ENCODE results near the gene PALM.
"Not testable (repeated sequence)": the region's sequence is repeated elsewhere in the genome, so short reads cannot be mapped to it uniquely, and the experiment has no call there.

Gene PALM

DNA sequence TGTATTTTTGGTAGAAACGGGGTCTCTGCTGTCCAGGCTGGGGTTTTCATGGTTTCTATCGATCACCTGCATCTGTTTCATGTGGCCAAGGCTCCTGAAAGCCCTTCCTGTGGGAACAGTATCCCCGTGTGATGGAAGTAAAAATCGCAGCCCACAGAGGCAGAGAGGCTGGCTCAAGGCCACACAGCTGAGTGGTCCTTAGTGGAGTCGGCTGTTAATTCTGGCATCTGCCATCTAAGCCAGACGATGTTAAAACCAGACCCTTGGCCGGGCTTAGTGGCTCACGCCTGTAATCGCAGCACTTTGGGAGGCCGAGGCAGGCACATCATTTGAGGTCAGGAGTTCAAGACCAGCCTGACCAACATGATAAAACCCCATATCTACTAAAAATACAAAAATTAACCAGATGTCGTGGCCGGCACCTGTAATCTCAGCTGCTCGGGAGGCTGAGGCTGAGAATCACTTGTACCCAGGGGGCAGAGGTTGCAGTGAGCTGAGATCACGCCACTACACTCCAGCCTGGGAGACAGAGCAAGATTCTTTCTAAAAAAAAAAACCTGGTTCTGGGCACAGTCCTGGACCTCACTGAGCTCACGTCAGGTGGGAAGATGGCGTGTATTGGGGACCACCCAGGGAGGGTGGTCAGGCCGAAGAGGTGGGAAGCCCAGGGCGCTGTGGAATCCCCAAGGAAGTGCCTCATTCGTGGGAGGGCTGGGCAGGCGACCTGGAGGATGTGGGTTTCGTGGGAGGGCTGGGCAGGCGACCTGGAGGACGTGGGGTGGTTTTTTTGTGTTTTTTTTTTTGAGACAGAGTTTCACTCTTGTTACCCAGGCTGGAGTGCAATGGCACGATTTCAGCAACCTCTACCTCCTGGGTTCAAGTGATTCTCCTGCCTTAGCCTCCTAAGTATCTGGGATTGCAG lies 23.7 kb downstream of the PALM start:
- DNase-seq (ENCODE audit: low read depth in 2 of 2): no peak

DNA sequence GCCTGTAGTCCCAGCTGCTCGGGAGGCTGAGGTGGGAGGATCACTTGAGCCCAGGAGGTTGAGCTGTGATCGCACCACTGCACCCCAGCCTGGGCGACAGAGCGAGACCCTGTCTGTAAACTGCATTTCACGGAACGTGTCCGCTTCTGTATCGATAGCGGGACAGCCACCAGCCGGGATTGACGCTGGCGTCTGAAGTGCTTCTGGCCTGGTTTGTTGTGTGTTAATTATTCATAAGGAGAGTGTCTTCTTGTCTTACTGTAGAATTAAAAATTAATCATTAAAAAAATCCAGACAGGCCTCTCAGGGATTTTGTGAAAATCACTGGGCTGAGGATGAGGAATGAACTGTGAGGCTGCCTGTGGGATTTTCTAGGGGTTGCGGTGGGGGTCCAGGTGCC lies 26.0 kb downstream of the PALM start:
- no peak for DNase-seq (ENCODE audit: low read depth in 2 of 2)

DNA sequence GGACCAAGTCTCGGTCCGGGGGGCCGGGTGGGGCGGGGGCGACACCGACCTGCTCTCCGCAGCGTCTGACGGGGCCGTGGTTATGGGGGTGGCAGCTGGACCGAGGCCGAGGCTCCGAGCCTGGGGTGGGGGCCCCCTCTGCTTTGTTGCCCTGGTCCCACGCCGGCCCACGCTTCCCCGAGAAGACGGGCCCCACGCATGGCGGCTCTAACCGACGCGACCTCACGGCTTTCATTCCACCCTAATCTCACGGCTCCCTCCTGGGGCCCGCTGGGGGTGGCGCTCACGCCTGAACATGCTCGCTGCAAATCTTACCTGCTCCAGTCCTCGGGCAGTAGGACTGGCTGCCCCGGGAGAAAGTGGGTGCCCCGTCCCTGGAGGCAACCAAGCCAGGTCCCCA lies 27.4 kb downstream of the PALM start:
- DNase-seq (ENCODE audit: low read depth in 2 of 2): no peak

DNA sequence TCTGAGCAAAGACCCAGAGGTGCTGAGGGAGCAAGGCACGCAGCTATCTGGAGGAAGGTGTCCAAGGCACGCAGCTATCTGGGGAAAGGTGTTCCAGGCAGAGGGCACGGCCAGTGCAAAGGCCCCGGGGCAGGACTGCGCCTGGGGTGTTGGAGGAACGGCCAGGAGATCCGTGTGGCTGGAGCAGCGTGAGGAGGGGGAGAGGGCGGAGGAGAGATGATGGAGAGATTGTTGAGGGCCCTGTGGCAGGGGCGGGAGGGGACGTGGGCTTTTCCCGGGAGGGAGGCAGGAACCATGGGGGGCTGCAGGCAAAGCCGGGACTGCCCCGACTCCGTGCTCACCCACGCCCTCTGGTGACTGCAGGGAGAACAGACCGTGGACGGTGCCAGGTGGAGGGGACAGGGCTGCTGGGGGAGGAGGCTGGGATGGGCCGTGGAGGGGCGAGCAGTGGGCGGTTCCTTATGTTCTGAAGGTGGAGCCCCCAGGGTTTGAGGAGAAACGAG lies 28.9 kb downstream of the PALM start:
- DNase-seq (ENCODE audit: low read depth in 2 of 2): peak; percentile 45 to 58

DNA sequence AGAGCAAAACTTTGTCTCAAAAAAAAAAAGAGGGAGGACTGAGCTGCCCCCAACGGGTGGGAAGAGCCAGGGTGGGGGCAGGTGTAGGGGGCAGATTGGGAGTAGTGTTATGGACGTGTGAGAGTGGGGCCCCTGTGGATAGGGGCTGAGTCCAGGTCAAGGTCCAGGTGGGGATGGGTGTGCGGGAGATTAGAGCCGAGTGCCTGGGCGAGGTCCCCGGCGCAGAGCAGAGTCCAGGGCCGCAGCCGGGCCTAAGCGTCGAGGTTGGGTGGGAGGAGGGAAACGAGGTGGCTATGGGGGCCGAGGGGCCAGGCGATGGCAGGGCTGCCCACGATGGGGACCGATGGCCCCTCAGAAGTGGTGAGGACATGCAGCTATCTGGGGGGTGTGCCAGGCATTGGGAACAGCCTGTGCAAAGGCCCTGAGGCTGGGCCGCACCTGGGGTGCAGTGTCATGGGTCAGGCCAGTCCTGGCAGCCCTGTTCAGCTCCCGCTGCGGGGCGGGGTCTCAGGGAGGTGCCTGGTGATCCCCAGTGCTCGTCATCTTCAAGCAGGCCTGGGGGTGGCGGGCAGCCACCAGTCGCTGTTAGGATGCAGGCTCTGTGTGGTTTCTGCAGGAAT lies 29.9 kb downstream of the PALM start:
- DNase-seq (ENCODE audit: low read depth in 2 of 2): no peak

DNA sequence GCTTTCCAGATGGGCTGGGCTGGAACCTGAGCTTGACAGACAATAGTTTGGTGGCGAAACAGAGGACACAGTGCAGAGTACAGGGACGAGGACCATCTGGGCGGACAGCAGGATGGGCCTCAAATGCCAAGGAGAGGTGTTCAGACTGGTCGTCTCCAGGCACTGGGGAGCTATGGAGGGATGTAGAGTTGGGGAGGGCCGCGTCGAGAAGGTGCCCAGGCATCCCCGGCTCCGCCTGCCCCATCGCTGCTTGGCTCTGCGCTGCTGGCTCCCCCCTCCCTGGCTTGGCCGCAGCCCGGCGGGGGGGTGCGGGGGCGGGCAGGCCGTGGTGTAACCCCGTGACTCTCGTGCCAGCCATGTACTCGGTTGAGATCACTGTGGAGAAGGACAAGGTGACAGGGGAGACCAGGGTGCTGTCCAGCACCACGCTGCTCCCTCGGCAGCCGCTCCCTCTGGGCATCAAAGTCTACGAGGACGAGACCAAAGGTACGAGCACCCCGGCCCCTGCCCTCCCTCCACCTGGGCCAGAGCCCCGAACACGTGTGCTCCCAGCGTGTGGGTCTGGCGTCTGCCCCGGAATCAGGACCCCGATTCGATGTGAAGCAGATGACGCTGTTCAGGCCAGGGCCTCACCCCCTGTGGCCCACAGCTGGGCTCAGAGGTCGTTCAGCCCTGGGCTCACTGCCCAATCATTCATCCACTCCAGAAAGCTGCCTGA lies 31.4 kb downstream of the PALM start:
- no peak for DNase-seq (ENCODE audit: low read depth in 2 of 2)

DNA sequence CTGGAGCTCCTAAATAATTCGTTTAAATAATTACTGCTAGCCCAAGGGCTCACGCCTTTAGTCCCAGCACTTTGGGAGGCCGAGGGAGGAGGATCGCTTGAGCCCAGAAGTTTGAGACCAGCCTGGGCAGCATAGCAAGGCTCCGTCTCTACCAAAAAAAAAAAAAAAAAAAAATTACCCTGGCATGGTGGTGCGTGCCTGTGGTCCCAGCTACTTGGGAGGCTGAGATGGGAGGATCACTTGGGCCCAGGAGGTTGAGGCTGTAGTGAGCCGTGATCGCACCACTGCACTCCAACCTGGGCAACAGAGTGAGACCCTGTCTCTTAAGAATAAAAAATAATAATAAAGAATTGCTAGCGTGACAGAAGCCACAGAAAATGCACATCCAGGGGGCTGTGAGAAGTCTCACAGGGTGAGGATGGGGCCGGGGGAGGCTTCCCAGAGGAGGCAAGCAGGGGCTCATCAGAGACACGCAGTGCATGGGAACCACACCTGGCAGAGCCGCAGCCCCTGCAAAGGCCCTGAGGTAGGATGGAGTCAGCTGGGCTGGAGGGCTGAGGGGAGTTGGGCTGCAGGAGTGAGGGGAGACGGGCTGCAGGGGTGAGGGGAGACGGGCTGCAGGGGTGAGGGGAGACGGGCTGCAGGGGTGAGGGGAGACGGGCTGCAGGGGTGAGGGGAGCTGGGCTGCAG lies 32.2 kb downstream of the PALM start:
- DNase-seq (ENCODE audit: low read depth in 2 of 2): not testable (repeated sequence)

DNA sequence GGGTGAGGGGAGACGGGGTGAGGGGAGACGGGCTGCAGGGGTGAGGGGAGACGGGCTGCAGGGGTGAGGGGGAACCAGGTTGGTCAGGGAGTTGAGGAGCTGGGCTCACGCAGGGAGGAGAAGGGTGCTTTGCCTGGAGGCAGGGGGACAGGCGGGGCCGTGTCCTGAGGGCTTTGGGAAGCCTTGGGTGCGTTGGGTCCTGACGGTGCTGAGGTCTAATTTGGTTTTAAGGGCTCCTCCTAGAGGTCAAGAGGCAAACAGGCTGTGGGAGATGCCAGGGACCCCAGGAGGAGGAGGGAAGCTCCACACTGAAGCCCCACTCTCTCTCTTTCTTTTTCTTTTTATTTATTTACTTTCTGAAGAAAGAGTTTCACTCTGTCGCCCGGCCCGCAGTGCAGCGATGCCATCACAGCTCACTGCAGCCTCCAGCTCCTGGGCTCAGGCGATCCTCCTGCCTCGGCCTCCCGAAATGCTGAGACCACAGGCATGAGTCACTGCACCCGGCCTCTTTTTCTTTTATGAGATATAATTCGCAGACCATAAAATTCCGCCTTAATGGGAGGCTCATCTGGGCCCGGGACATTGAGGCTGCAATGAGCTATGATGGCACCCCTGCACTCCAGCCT lies 32.9 kb downstream of the PALM start:
- no peak for DNase-seq (ENCODE audit: low read depth in 2 of 2)

DNA sequence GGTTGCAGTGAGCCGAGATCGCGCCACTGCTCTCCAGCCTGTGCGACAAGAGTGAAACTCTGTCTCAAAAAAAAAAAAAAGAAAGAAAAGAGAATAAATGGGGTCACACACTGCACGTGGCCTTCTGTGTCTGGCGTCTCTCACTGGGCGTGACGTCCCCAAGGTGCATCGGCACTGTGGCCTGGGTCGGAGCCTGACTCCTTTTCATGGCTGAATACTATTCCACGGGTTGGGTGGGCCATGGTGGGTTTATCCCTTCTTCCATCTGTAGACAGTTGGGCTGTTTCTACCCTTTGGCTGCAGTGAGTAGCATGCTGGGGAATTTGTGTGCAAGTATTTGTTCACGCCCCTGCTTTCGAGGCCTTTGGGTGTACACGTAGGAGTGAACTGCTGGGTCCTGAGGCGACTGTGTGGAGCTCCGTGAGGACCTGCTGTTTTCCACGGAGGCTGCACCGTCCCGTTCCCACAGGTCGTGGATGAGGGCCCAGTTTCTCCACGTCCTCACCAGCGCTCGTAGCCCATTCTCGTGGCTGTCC lies 33.9 kb downstream of the PALM start:
- no peak for DNase-seq (ENCODE audit: low read depth in 2 of 2)

DNA sequence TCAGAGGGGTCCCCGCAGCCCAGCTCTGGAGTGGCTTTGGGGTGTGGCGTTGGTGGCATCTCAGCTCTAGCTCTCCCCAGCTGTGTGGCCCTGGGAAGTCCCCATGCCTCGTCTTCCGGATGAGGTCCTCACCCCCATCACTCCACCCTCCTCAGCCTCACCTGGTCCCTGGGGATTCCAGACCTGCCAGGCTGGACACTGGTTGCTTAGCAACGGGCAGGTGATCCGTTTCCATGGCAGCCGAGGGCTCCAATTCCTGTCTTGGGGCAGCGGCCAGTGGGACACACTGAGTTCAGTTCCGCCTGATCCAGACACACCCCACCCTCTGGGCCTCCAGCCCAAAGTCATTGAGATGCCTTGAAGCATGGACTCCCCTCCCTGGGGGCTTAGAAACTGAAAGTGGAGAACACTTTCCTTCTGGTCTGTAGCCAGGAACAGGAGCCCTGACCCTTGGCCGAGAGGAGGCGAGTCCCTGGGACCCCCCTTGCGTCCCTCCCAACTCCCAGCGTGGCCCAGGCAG lies 34.5 kb downstream of the PALM start:
- no peak for DNase-seq (ENCODE audit: low read depth in 2 of 2)

DNA sequence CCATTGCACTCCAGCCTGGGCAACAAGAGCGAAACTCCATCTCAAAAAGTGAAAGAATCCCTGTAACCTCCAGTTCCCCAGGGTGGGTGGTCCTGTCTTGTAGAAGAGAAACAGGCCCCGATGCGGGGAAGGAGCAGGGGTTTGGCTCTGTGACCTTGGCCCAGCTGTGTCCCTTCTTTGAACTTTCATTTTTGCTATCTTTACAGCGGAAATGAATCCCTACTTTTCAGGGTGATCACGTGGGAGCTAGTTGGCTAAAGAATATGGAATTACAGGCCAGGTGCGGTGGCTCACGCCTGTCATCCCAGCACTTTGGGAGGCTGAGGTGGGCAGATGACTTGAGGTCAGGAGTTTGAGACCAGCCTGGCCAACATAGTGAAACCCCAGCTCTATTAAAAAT lies 36.4 kb downstream of the PALM start:
- not testable (repeated sequence) for DNase-seq (ENCODE audit: low read depth in 2 of 2)

DNA sequence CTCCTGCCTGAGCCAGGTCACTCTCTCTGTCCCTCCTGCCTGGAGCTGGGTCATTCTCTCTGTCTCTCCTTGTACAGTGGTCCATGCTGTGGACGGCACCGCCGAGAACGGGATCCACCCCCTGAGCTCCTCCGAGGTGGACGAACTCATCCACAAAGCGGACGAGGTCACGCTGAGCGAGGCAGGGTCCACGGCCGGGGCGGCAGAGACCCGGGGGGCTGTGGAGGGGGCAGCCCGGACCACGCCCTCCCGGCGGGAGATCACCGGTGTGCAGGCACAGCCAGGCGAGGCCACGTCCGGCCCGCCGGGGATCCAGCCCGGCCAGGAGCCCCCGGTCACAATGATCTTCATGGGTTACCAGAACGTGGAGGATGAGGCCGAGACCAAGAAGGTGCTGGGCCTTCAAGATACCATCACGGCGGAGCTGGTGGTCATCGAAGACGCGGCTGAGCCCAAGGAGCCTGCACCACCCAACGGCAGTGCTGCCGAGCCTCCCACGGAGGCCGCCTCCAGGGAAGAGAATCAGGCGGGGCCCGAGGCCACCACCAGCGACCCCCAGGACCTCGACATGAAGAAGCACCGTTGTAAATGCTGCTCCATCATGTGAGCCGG lies 37.6 kb downstream of the PALM start:
- no peak for DNase-seq (ENCODE audit: low read depth in 2 of 2)

DNA sequence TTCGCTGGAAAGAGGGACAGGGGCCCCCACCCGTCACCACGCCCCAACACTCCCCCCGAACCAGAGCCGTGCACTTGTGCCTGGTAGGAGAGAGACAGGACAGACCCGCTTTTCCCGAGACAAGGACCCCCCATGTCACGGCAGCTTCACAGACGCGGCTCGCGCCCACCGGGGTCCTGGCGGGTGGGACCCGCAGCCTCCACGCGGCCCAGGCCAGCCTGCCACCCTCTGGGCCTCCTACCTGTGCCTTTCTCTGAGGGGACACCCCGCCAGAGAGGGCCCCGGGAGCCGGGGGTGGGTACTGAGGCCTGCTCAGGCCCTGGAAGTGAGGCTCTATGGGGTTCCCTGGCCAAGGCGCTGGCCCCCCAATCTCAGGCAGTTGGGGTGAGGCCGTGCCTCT lies 38.2 kb downstream of the PALM start:
- no peak for DNase-seq (ENCODE audit: low read depth in 2 of 2)

DNA sequence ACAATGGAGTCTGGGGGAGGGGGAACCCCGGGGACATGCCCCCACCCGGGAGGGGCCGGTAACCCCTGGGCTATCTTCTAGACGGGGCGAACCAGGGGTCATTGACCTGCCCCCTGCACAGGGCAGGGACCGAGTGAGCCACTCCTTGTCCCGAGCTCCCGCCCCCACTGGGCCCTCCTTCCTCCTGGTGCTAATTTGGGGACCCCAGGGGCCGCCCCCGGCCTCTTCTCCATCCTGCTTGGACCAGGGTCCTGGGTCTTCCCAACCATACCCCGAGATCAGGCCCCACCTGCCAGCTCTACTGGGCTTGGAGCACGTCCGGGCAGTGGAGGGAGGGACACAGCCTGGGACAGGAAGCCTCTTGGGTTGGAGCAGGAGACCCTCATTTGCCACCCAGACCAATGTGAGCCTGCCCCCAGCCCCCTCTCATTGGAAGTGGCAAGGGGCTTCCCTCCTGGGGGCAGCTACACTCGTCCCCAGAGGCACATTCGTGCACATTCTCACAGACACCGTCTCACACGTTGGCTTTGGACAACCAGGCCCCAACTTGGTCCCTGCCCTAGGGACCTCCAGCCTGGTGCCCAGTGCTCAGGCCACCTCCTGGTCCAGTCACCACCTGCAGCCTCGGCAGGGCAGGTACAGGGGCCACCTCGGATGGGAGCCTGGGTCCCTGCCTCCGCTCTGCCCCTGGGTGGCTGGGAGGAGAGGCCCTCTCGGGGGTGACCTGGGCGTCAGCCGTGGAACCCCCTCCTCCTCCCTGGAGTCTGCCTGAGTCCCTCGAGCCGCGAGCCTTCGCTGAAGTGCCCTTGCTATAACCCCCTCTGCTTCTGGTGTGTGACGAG lies 38.9 kb downstream of the PALM start:
- DNase-seq (ENCODE audit: low read depth in 2 of 2): no peak

DNA sequence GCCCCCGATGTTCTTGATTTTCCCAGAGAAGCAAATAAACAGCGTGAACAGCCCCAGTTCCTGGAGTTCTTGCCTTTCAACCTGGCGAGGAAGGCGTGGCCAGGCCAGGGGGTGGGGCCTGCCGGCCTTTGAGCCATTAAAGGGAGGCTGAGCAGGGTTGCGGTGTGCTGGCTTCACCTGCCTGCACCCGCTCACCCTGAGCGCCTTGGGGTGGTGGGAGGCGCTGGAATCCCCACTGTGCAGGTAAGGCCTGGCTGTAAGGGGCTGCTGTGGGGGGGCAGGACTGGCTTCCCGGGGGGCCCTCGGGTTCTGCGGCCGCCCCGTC lies 39.5 kb downstream of the PALM start:
- DNase-seq (ENCODE audit: low read depth in 2 of 2): no peak

DNA sequence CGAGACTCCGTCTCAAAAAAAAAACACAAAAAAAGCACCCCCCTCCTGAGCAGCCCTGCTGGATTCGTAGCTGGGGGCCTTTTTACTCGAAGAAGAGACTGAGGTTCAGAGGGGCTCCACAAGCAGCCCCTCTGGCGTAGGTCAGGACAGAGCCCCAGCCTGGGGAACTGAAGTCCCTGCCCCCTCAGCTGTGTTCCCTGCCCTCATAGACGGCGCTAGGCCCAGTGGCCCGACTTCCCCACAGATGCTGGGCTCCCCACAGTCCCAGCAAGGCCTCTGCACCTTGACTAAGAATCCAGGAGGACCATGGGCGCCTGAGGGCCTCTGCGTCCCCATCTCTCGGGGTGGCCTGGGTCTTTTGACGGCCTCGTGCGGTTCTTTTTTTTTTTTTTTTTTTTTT lies 41.1 kb downstream of the PALM start:
- DNase-seq (ENCODE audit: low read depth in 2 of 2): no peak

DNA sequence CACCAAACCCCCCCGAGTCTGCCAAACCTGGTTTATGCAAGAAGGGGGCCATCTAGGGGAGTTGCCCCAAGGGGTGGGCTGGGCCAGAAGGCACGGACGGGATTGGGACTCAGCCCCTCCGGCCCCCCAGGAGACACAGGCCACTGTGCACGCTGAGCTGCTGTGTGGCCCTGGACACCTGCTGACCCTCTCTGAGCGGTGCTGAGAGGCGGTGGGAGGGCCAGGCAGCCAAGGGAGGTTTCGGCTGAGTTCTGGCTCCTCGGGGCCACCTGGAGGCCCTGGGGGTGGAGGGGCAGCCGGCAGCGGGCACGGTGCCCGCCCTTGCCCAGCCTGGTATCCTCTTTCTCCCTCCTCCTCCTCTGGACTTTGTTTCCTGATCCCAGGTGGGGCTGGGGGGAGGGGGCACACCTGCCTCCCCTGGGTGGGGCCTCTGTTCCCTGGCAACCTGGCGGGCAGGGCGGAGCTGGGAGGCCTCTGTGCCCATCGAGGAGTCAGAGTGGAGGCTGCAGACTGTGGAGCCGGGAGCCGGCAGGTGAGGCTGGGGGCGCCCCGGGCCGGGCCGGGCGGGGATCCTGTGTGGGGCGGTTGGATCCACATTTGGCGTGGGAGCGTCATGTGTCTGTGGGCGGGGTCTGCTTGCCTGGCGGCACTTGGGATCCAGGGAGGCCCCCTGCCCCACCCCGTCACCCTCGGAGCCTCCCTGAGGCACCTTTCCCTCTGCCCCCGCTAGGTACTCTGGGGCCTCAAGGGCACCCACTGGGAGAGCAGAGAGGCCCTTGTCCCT lies 42.1 kb downstream of the PALM start, which contains the start of gene MISP:
Gene MISP (plus strand): TSS at position 473 of the 784 bp plus-strand sequence. CDS start 5,835 bp downstream, outside the sequence.
- no peak for DNase-seq (ENCODE audit: low read depth in 2 of 2)

DNA sequence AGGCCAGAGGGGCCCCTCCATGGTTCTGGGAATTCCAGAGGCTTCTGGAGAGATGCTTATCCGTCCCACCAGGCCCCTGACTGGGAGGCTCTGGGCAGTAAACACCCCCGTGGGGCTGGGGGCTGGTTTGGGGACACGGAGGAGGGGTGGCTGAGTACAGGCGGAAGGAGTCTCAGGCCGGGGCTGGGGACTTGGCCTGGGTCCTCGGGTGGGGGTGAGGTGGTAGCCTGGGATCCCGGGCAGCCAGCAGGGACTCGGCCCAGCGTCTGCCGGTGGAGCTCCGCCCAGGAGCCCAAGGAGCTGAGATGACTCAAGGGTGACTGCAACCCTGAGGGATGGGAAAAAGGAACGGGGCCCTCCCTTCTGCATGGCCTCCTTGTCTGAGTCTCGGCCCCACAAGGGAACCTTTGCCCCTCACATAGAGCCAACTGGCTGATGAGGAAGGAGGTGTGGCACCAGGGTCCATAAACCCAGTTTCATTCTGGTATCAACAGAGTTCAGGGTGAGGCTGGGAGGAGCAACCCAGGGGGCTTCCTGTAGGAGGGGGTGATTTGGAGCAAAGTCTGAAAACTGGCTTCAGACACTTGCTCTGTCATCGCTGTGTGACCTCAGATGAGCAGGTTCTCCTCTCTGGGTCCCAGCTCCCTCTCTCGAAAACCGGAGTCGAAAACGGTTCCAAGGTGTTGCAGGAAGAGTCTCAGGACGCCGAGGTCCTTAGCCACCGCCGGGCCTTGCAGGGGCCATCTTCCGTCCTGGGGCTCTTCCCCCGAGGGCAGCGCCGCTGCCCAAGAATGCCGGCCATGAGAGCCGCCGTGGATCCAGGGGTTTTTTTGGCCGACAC lies 43.0 kb downstream of the PALM start:
- no peak for DNase-seq (ENCODE audit: low read depth in 2 of 2)
